ENCODE data around the gene KIAA1217.

The KIAA1217 gene

DNA sequence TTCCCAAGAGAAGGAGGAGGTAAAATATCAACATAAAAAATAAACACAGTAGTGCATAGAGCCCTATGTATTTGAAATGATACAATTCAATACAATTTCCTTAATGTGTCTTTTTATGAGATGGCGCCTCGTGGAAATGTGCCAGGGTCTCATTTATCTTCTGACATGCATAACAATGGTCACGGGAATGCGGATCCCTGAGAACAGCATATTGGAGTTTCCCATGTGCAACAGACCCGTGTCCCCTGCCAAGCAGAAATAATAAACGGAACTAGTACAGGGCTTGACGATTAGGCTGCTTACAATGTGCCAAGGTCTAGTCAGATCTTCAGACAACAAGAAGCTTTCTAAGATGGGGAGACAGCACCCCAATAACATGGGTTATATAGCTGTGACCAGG, 296.8 kb downstream of the KIAA1217 start:
- no peak for DNase-seq

DNA sequence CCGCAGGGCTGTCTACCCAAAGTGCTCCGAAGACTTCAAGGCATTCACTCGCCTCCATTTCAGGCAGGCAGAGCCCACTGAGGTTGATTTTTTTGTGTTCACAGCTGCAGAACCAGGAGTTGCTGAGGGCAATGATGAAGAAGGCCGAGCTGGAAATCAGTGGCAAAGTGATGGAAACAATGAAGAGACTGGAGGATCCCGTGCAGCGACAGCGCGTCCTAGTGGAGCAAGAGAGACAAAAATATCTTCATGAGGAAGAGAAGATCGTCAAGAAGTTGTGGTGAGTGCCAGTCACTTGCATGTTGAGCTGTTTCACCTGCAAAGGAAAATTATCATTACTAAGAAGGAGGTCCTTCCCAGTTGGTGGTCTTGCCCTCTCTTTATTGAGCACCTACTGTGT, 304.2 kb downstream of the KIAA1217 start:
- DNase-seq: peak in 1 of 2 experiments; percentile 27

DNA sequence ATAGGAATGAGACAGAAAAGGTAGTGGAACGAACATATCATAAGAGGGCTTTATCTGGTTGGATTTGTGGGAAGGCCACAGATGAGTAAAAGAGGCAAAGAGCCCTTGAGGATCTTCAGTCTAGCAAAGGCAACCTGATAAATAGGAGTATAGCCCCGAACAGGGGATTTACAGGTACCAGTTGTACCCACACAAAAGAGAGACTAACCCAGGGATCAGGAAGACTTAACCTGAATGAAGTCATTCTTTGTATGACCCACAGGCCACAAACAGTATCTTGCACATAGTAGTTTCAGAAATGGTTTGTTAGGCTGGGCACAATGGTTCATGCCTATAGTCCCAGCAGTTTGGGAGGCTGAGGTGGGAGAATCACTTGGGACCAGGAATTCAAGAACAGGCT, 306.5 kb downstream of the KIAA1217 start:
- DNase-seq: no peak

DNA sequence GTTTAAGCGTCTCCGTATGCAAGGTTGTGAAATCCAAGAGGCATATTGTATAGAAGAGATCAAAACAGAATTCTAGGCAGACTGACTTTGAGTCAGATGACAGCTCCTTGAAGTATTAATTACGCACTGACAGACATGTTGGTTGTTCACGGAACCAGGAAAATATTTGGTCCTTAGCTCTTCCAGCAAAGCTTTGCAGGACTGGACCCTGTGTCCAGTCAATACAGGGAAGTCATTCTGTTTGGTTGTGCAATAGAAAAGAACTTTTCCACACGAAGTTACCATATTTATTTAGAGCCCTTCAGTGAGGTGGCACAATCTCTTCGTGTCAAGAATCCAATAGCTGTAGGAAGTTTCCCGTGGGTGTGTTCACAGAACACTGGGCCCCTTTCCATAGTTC, 309.5 kb downstream of the KIAA1217 start:
- DNase-seq: no peak

DNA sequence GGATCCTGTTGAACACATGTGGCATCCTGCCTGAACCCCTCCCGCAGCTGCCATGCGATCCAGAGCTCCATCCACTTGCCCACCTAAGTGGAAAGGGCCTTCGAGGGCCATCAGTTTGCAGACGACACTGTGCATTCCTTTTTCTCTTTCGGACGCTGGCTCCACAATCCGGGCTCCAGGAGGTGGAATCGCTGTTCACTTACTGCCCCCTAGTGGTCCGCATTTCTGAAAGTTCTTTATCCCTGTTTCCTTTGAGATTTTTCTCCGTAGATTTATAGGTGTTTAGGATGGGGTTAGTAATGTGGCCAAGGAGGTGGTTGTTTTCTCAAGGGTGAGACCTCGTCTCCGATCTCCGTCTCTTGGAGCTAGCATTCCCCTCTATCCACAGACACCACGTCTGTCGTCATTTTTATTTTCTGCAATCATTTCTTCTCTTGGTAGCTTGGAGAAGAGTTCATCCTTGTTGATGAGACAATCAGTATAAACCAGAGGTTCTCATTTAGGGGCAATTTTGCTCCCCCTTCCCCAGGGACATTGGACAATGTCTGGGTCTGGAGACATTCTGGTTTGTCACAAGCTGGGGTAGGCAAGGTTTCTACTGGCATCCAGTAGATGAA, 310.2 kb downstream of the KIAA1217 start:
- DNase-seq: peak; percentile 3 to 49

DNA sequence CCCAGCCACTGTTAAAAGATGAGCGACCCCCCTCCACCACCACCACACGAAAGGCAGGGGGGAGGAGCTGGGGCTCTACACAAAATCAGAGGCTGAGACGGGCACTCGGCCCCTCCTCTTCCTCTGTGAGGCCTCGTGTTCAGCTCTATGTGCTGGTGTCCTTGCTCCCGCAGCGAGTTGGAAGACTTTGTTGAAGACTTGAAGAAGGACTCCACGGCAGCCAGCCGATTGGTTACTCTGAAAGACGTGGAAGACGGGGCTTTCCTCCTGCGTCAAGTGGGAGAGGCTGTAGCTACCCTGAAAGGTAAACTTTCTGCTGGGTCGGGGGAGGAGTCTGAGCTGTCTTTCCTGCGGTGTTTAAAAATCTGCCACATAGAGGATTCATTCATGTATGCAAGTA, 311.0 kb downstream of the KIAA1217 start:
- no peak for DNase-seq

DNA sequence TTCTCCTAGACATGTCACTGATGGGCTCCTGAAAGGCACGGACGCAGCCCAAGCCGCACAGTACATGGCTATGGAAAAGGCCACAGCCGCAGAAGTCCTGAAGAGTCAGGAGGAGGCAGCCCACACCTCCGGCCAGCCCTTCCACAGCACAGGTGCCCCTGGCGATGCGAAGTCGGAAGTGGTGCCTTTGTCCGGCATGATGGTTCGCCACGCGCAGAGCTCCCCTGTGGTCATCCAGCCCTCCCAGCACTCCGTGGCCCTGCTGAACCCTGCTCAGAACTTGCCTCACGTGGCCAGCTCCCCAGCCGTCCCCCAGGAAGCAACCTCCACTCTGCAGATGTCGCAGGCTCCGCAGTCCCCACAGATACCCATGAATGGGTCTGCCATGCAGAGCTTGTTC, 315.4 kb downstream of the KIAA1217 start:
- no peak for DNase-seq

DNA sequence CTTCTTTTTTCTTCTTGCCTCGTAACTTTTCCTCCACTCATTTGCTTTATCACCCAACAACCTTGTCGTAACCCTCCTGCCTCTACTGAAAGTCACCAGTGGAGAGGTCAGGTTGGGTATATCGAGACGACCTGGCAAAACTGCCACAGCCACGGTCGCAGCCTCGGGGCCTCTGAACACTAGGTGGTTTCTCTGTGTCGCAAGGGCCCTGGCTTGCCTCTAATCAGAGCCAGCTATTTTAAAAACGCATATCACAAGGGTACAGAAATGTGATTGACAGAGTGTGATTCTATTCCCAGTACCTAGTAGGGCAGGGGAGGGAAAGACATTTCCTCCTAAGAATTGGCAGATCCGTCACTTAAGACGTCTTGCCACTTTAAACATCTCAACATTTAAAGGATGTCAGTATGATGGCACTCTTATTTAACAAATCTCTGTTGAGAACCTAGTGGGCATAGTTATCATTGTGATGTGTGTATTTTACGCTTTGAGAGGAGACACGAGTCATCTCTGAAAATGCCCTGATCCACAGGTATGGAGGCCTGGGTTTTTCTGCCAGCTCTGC, 317.2 kb downstream of the KIAA1217 start:
- DNase-seq: no peak

DNA sequence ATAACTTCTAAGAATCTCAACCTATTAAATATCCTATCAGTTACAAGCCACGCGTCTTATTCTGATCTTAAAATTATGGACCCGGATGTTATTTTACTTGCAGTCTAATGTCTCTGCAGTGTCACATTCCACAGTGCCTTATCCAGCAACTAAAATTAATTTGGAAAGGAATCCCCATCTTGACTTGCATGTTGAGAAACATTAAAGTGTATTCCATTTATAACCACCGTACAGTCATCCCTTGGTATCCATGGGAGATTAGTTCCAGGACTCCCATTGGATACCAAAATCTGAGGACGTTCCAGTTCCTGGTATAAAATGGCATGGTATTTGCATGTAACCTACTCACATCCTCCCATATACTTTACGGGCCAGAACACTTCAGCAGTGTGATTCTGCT, 320.0 kb downstream of the KIAA1217 start:
- no peak for DNase-seq

DNA sequence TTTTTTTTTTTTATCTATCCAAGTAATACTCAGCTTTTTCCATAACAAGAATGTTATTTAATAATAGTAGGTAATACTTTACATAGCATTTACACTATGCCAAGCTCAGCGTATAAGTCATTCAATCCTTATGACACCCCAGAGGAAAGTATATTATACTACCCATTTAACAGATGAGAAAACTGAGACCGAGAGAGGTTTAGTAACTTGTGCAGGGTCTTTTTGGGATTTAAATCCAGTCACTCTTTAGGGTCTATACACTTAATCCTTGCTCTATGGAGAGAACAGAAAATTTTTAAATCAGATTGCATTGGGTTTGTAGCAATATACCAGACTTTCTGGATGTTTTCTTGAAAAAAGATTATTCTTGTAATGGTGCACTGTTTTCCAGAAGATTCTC, 322.5 kb downstream of the KIAA1217 start:
- DNase-seq: no peak

DNA sequence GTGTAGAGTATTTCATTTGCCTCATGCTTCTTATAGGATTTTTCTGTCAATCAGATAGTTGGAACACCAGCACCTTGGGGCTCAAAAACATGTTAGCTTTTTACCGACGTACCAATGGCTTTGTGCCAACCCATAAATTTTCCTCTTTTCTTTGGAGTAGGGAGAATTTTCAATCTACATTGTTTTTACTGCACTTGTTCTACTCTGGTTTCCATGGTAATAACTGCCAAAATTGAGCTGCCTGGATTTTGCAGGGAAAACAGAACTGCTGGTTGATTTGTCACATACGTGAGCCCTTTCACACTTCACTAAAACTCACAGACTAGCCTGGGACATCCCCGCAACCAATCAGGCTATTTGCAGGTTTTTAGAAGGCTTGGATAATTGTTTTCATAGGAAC, 325.0 kb downstream of the KIAA1217 start:
- no peak for DNase-seq

DNA sequence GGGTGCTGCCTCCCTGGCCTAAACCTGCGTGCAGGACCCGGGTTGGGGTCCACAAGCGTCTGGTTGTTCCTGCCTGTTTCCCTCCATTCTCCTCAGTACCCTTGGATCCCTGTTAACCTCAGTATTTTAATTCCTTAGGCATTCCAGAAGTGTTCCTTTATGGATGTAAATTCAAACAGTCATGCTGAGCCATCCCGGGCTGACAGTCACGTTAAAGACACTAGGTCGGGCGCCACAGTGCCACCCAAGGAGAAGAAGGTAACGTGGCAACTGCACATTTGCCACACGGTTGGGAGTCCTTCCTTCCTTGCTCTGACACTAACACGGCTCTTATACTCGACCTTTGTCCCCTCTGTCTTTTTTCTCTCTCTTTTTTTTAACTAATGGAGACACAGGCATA, 327.7 kb downstream of the KIAA1217 start:
- no peak for DNase-seq

DNA sequence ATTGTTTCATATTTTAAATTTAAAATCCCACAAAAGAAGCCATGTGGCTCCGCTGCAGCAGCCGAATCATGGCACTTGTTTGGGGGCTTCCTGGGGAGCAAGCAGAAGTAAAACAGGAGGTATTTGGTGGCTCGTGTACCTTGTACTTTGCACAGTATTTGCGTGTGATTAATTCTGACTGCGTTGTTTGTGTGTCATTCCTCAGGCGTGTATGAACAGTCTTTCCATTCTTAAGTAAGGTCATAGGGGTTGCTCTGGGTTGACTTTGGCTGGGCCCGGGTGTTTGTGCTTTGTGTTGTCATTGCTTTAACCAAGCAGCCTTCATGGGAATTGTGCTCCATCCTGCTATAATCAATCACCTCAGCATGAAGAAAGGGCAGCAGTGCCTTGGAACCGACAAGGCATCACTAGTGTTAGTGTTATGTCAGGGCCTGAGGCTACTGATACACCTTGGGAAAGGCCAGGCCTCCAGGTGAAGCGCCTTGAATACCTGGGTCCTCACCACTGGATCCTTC, 332.4 kb downstream of the KIAA1217 start:
- DNase-seq: no peak

DNA sequence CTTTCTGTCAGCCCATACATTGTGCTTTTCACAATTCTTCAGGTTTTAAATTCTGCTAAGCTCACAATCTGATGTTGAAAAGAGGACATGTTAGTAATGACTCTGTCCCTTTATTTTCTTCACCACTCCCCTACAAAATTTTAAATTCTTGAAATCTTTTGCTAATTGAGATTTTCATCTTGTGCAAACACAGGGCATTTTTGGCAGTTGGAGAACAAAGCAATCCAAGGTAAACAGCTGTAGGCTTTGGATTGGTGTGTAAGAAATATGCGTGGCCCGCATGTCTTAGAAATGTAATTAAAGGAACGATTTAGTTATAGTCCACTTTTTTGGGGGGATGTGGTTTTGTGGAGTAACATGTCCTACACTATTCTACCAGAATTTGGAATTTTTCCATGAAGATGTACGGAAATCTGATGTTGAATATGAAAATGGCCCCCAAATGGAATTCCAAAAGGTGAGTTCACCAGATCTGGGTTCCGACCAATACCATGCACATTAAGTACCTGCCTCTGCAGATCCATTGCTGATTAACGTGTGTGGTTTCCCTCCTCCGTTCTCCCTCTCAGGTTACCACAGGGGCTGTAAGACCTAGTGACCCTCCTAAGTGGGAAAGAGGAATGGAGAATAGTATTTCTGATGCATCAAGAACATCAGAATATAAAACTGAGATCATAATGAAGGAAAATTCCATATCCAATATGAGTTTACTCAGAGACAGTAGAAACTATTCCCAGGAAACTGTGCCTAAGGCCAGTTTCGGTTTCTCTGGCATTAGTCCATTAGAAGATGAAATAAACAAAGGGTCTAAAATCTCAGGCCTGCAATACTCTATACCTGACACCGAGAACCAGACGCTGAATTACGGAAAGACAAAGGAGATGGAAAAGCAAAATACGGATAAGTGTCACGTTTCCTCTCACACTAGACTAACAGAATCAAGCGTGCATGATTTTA, 333.7 kb downstream of the KIAA1217 start:
- DNase-seq: no peak

DNA sequence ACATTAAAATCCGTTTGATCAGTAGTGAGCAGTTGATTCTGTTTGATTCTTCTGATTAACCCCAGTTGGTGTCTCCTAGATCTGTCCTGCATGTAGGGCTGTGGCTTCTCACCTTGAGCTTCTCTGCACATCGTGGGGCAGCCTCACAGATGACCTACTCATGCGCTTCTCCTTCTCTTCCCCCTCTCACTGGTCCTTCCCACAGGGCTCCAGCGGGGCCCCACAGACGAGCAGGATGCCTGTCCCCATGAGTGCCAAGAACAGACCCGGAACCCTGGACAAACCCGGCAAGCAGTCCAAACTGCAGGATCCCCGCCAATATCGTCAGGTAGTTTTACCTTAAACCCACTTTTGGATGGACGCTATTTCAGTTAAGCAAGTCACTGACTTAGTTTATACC, 335.8 kb downstream of the KIAA1217 start:
- DNase-seq: no peak

DNA sequence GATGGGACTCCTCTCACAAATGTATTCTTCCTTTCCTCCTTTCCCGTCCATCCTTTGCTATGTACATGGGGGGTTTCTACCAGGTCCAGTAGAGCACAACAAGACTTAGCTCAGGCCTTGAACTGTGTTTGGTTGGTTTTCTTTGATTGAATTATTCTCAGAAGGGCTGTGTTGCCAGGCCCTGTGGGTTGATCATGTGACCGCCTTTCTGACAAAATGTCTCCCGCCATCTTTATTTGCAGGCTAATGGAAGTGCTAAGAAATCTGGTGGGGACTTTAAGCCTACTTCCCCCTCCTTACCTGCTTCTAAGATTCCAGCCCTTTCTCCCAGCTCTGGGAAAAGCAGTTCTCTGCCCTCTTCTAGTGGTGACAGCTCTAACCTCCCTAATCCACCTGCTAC, 336.6 kb downstream of the KIAA1217 start:
- no peak for DNase-seq

DNA sequence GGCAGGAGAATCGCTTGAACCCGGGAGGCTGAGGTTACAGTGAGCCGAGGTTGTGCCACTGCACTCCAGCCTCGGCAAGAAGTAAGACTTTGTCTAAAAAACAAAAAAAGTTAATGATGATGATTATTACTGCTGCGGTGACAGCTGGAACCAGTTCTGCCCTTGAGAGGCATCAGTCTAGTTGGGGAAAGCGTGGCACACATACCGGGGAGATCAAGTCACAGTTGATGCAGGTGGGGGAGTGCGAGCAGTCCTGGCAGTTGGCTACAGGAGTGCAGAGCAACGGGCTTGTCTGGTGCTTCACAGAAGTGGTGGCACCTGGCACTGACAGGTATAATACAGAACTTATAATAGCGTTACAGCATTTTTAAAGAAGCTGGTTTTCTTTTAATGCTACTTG, 341.7 kb downstream of the KIAA1217 start:
- DNase-seq: no peak

DNA sequence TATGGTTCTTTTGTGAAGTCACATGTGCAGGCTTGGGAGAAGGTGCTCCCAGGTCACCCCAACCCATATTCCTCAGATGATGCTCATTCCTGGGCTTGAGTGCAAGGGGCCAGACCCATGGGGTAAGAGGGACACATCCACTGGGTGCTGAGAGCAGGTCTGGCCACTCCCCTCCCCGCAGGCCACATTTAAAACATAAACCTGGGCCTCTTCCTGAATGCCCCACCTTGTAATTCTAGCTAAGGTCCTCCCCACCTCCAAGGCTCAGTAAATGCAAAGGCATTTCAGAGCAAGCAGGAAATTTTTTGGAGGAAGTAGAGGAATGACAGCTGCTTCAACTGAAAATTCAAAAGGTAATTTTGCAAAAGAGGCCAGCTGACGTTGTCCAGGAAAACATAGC, 342.2 kb downstream of the KIAA1217 start:
- peak in 1 of 2 experiments; percentile 22 for DNase-seq

DNA sequence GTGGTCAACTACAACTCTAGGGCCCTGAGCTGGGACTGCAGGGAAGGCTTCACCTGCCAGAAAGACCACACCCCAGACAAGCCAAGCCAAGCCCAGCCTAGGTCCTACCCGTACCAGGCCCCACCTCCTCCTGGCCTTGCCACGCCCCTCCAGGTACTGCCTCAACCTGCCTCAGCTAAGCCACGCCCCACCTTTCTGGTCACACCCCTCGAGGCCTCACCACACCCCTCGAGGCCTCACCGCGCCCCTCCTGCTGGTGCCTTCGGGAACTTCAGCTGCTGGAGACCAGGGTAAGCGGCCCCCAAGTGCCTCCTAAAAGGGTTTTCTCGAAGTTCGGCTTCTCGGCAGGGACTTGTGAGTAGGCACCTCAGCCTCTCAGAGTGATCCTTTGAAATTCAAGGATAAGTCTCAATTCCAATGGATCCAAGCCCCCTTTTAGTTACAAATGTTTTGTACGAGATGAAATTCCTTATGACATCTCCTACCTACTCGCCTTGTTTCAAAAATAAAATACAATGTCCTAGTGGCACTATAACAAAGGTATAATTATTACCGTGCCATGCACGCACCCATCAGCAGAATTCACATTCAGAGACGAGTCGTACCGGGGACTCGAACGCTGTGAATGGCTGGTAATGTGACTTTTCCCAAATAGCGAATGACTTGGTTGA, 343.5 kb downstream of the KIAA1217 start:
- peak in 1 of 2 experiments; percentile 9 for DNase-seq

DNA sequence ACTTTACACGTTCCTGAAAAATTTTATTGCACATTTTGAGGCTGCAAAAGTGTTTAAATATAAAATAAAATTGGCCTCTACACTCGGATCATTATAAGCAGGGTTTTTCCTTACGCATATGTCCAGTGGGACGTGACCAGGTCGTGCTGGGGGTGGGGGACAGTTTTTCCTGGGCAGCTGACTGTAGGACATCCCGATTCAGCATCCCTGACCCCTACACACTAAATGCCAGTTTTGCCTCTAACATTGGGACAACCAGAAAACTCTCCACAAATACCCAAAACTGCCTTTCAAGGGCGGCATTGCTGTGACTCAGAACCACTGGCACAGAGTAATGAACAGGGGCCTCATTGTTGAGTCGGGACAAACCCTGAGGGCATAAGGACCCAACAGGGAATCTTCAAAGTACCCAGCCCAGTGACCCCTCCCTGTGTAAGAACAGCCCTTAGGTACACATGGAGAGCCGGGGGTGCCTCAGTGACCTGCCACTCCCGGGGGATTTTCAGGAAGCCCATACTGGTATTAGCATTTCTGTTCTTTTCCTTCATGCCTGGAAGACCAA, 344.2 kb downstream of the KIAA1217 start:
- no peak for DNase-seq

DNA sequence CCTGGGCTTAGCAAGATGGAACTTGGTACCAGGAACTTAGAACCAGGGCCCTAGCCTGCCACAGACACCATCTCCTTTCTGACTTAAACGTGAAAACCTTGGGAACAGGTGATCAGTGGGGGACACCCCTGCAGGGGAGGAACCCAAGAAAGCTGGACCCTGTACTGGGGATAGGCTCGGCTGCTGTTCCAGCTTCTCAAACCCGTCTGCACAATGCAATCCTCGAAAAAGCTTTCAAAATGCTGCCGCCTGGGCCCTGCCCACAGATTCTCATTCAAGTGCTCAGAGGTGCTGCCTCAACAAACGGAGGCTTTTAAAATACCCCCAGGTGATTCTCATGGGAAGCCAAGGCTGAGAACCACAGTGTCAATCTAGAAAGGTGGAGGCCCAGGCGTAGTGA, 345.1 kb downstream of the KIAA1217 start:
- DNase-seq: no peak

DNA sequence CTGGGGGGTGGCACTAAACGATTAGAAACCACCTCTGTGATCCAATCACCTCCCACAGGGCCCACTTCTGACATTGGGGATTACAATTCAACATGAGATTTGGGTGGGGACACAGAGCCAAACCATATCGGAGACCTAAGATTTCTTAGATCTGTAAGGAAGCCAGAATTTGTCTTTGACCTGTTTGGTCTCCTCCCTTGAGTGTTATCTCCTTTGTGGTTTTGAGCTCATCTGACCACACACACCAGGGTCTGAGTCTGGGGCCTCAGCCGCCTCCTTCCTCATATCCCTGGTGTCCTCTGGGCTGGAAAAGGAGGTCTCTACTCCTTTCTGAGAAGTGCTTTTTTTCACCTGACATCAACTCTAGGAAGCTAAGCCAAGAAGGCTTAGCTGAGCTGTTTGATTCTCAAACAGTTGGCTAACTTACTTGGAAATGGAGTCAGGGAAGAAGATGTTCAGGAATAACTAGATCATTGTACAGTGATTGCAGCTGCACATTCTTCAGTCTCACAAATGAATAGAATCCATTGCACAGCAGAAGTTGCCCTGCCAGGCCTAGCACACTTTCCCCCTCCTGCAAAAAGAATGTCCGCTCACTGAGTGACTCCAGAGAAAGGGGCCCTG, 347.3 kb downstream of the KIAA1217 start:
- no peak for DNase-seq

Data from NCI-H524 (cell line).